Measurements from ENCODE around the gene THSD4. TPM values are rescaled to one million over a fixed set of nuclear protein-coding genes. Genes with fewer than 3 reads are reported as not detected.
A peak's percentile ranks its signal among the peaks of the same experiment; 100 is the strongest.

The THSD4 gene
- total and polyA plus RNA-seq, 2 donors (not counting 1 experiment from before 2014, with no cell fraction given), result 43.1 to 95.5 TPM

- TF ChIP-seq EZH2 (IDR thresholded peaks at IDR 0.05; ENCODE audit: low read length, missing control alignments) (no peak), CTCF (conservative IDR thresholded peaks at IDR 0.05 in 1 of 2, IDR thresholded peaks at IDR 0.05 in 1 of 2; ENCODE audit: low read depth in 1 of 2, low read length in 2 of 2) (no peak)
- Histone ChIP-seq H3K27me3 (ENCODE audit: control insufficient read depth, insufficient read depth, low read length) (no peaks in the 10 kb centered on the region), H3K27ac (ENCODE audit: insufficient read depth, low read length) (no peak overlapping the region), H3K79me2 (ENCODE audit: control insufficient read depth, insufficient read depth, low read length) (no peaks in the 10 kb centered on the region), H3K4me3 (replicated peaks in 1 of 4; ENCODE audit: control extremely low read depth in 1 of 4, insufficient read depth in 1 of 4, low read depth in 3 of 4, low read length in 4 of 4) (no peak overlapping the region), H4K20me1 (ENCODE audit: control insufficient read depth, extremely low read depth, insufficient read depth, low read length) (no peaks in the 10 kb centered on the region), H3K9ac (ENCODE audit: insufficient read depth, low read length) (no peak overlapping the region), H3K4me2 (ENCODE audit: extremely low read depth, insufficient read depth, low read length) (no peak overlapping the region), H3K36me3 (ENCODE audit: control insufficient read depth, insufficient read depth, low read length) (no peaks in the 10 kb centered on the region), H2AFZ (ENCODE audit: low read length) (no peak overlapping the region), H3K9me3 (ENCODE audit: control insufficient read depth, insufficient read depth, low read depth, low read length) (no peaks in the 10 kb centered on the region), H3K4me1 (ENCODE audit: control insufficient read depth, extremely low read depth, insufficient read depth, low read length) (no peaks in the 10 kb centered on the region)
- peak in 1 of 2 donors; percentile 38 for DNase-seq (ENCODE audit: low read depth in 2 of 2)
Measured at GRCh38 chr15:71515375-71516186, 400.3 kb downstream of the THSD4 start.

- H3K9ac ChIP-seq (ENCODE audit: insufficient read depth, low read length), result no peak overlapping the region
- H4K20me1 ChIP-seq (ENCODE audit: control insufficient read depth, extremely low read depth, insufficient read depth, low read length), result no peaks in the 10 kb centered on the region
- no peak for DNase-seq (ENCODE audit: low read depth in 2 of 2)
- no peaks in the 10 kb centered on the region for H3K9me3 ChIP-seq (ENCODE audit: control insufficient read depth, insufficient read depth, low read depth, low read length)
- no peak overlapping the region for H3K4me3 ChIP-seq (replicated peaks in 1 of 4; ENCODE audit: control extremely low read depth in 1 of 4, insufficient read depth in 1 of 4, low read depth in 3 of 4, low read length in 4 of 4)
- no peak for TF ChIP-seq EZH2 (IDR thresholded peaks at IDR 0.05; ENCODE audit: low read length, missing control alignments)
- no peak overlapping the region for H3K4me2 ChIP-seq (ENCODE audit: extremely low read depth, insufficient read depth, low read length)
- H3K27me3 ChIP-seq (ENCODE audit: control insufficient read depth, insufficient read depth, low read length), result no peaks in the 10 kb centered on the region
- H3K36me3 ChIP-seq (ENCODE audit: control insufficient read depth, insufficient read depth, low read length), result no peaks in the 10 kb centered on the region
- no peak overlapping the region for H3K27ac ChIP-seq (ENCODE audit: insufficient read depth, low read length)
- H3K79me2 ChIP-seq (ENCODE audit: control insufficient read depth, insufficient read depth, low read length), result no peaks in the 10 kb centered on the region
- H3K4me1 ChIP-seq (ENCODE audit: control insufficient read depth, extremely low read depth, insufficient read depth, low read length), result no peaks in the 10 kb centered on the region
- no peak overlapping the region for H2AFZ ChIP-seq (ENCODE audit: low read length)
Measured at GRCh38 chr15:71517751-71518150, 402.5 kb downstream of the THSD4 start.

GRCh38 chr15:71518661-71519060, 403.4 kb downstream of the THSD4 start:
- no peaks in the 10 kb centered on the region for H3K79me2 ChIP-seq (ENCODE audit: control insufficient read depth, insufficient read depth, low read length)
- no peak overlapping the region for H2AFZ ChIP-seq (ENCODE audit: low read length)
- no peak overlapping the region for H3K27ac ChIP-seq (ENCODE audit: insufficient read depth, low read length)
- H4K20me1 ChIP-seq (ENCODE audit: control insufficient read depth, extremely low read depth, insufficient read depth, low read length), result no peaks in the 10 kb centered on the region
- no peak overlapping the region for H3K9ac ChIP-seq (ENCODE audit: insufficient read depth, low read length)
- DNase-seq (ENCODE audit: low read depth in 2 of 2), result no peak
- H3K27me3 ChIP-seq (ENCODE audit: control insufficient read depth, insufficient read depth, low read length), result no peaks in the 10 kb centered on the region
- TF ChIP-seq CTCF (conservative IDR thresholded peaks at IDR 0.05 in 1 of 2, IDR thresholded peaks at IDR 0.05 in 1 of 2; ENCODE audit: low read depth in 1 of 2, low read length in 2 of 2) (no peak), EZH2 (IDR thresholded peaks at IDR 0.05; ENCODE audit: low read length, missing control alignments) (no peak)
- no peaks in the 10 kb centered on the region for H3K9me3 ChIP-seq (ENCODE audit: control insufficient read depth, insufficient read depth, low read depth, low read length)
- H3K4me2 ChIP-seq (ENCODE audit: extremely low read depth, insufficient read depth, low read length), result no peak overlapping the region
- no peaks in the 10 kb centered on the region for H3K4me1 ChIP-seq (ENCODE audit: control insufficient read depth, extremely low read depth, insufficient read depth, low read length)
- no peaks in the 10 kb centered on the region for H3K36me3 ChIP-seq (ENCODE audit: control insufficient read depth, insufficient read depth, low read length)
- H3K4me3 ChIP-seq (replicated peaks in 1 of 4; ENCODE audit: control extremely low read depth in 1 of 4, insufficient read depth in 1 of 4, low read depth in 3 of 4, low read length in 4 of 4), result no peak overlapping the region

Measured in fibroblast of lung (primary cell).